Duodenal mucosa (tissue), 2 donors: ENCODE data around the gene PEF1.

Experiments
- H3K27ac ChIP-seq: one replicate; pipeline ENCODE4 v1.7.0; 2013; ENCODE audit warnings: low read depth, low read length
- H3K27me3 ChIP-seq, 2 donors: one replicate each; pipeline ENCODE4 v1.7.0; 2013; ENCODE audit warnings: low read length in 2 of 2, control low read depth in 1 of 2; ENCODE audit not compliant: insufficient read depth in 2 of 2, control insufficient read depth in 1 of 2
- H3K36me3 ChIP-seq, 2 donors: one replicate each; pipeline ENCODE4 v1.7.0; 2013; ENCODE audit warnings: low read length in 2 of 2, control low read depth in 1 of 2; ENCODE audit not compliant: insufficient read depth in 2 of 2, control insufficient read depth in 1 of 2
- H3K4me1 ChIP-seq, 2 donors: one replicate each; pipeline ENCODE4 v1.7.0; 2013; ENCODE audit warnings: low read length in 2 of 2, control low read depth in 1 of 2; ENCODE audit not compliant: insufficient read depth in 2 of 2, control insufficient read depth in 1 of 2
- H3K4me3 ChIP-seq, 2 donors: one replicate each; pipeline ENCODE4 v1.7.0; 2013; ENCODE audit warnings: low read length in 2 of 2, low read depth in 1 of 2
- H3K9ac ChIP-seq, 2 donors: one replicate each; pipeline ENCODE4 v1.7.0; 2013; ENCODE audit warnings: low read length in 2 of 2, low read depth in 1 of 2
- H3K9me3 ChIP-seq, 2 donors: one replicate each; pipeline ENCODE4 v1.7.0; 2013; ENCODE audit warnings: low read length in 2 of 2, control low read depth in 1 of 2; ENCODE audit not compliant: control insufficient read depth in 1 of 2

Gene PEF1

DNA sequence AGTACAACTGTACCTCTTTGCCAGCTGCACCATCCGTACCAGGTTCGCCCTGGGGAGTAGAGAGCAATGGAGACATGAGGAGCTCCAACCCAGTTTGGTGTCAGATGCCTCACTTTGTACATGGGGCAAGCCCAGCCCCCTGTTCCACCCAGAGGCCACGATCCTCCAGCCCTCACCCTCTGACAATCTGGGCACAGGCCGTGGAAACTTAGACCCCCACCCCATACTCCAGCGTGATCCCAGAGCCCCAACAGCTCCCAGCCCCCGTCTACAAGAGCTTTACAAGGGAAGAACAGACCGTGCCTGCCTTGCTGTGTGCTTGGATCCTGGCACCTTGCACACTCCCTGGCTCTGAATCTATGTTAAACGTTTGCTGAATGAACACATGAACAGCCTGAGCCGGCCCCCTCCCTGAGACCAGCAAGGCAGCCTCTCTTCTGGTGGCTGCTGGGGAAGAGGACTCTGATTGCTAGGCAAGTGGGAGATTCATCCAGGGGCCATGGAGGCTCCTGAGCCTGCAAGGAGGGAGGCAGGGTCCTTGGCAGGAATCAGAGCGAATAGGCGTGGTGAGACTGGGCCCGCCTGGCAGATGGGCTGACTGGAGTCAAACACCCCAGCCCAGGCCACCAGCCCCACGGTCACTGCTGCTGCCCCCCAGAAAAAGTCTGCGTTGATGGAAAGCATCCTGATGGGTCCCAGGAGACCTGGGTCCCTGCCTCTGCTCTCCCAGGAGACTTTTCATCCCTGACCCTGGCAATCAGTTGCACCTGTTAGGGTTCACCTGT, 12.5 kb upstream of the PEF1 start:
- Histone ChIP-seq H3K36me3 (peaks cover 0 to 12% of the 10 kb centered on the region in 2 donors), H3K9me3 (no peaks in the 10 kb centered on the region), H3K4me3 (no peak overlapping the region), H3K27ac (no peak overlapping the region), H3K4me1 (no peaks in the 10 kb centered on the region), H3K27me3 (no peaks in the 10 kb centered on the region), H3K9ac (no peak overlapping the region)

DNA sequence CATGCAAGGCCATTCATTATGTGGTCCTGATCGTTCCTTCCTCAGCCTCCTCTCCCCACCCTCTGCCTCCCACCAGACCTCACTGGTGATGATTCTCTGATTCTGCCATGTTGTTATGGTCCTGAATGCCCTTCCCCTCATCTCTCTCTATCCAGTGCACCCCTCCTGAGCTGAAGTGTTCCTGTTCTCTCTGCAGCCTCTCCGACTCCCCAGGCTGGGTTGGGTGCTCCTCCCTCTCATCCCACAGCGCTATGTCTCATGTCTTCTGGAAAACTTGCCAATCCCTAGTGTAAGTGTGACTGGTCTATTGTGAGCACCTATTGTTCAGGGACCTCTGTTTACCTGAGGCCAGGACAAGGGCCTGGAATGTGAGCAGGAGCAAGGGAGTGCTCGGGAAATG, 11.1 kb upstream of the PEF1 start:
- Histone ChIP-seq H3K27ac (no peak overlapping the region), H3K9ac (no peak overlapping the region), H3K4me1 (peaks cover 3 to 8% of the 10 kb centered on the region in 2 donors), H3K4me3 (no peak overlapping the region), H3K36me3 (peaks cover 0 to 12% of the 10 kb centered on the region in 2 donors), H3K27me3 (no peaks in the 10 kb centered on the region), H3K9me3 (no peaks in the 10 kb centered on the region)

DNA sequence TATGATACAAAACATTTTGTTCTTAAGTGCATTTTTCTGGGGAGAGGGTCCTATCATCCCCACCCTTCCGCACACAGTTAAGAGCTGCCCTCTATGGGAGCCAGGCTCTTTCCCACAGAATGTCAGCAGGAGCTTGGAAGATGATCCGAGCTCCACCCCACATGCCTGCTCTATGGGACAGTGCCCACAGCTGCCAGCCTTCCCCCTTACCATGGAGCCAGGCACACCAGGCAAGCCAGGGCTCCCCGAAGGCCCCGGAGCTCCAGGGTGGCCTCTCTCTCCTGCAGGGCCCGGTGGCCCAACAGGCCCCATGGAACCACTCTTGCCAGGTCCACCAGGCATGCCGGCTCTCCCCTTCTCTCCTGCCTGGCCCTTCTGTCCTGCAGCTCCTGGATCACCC, 10.4 kb upstream of the PEF1 start:
- H3K4me3 ChIP-seq: no peak overlapping the region
- no peaks in the 10 kb centered on the region for H3K27me3 ChIP-seq
- peaks cover 0 to 12% of the 10 kb centered on the region in 2 donors for H3K36me3 ChIP-seq
- H3K27ac ChIP-seq: no peak overlapping the region
- H3K4me1 ChIP-seq: peaks cover 3 to 14% of the 10 kb centered on the region in 2 donors
- no peaks in the 10 kb centered on the region for H3K9me3 ChIP-seq
- H3K9ac ChIP-seq: no peak overlapping the region

DNA sequence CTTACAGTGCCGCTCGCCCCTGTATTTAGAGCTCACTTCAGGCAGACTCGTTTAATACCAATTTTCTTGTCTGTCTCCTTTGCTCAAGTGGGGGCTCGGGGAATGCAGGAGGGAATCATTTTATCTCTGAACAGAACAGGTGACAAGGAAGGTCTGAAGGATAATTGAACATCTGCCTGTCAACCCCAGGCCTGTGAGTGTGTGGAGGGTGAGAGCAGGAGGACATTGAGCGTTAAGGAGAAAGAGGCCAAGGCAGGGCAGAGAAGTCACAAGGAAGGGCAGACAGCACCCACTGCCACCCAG, 9.7 kb upstream of the PEF1 start:
- H3K4me1 ChIP-seq: peaks cover 3 to 14% of the 10 kb centered on the region in 2 donors
- peaks cover 0 to 12% of the 10 kb centered on the region in 2 donors for H3K36me3 ChIP-seq
- H3K27me3 ChIP-seq: no peaks in the 10 kb centered on the region
- no peak overlapping the region for H3K9ac ChIP-seq
- no peak overlapping the region for H3K4me3 ChIP-seq
- no peak overlapping the region for H3K27ac ChIP-seq
- no peaks in the 10 kb centered on the region for H3K9me3 ChIP-seq

DNA sequence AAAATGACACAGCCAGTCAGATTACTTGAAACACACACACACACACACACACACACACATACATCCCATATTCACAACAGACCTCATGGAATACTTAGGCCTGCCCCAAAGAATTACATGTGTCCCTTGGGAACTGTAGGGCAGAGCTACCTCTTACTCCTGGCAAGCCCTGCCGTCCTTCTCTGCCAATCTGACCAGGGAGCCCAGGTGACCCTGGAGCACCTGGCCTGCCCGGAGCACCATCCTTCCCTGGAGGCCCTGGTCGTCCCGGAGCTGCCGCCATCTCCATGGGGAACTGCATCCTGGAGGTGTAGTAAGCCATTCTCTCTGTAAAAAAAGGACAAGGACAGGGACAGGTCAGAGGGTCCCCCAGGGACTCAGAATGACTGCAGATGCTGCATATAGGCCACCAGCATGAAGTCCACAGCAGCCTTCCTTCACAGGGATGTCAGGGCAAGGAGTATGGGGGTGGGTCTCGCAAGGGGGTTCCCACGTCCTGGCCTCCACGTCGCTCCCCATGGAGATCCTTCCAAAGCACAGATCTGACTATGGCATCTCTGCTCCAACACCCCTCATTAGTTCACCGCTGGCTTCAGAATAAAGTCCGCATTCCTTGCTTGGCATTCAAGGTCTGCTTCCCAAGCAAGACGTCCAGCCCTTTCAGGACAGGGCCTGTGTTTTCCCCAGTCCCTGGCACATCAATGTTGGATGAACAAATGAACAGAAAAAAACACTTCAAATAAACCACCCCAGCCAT, 9.2 kb upstream of the PEF1 start:
- Histone ChIP-seq H3K27me3 (no peaks in the 10 kb centered on the region), H3K36me3 (peaks cover 0 to 9% of the 10 kb centered on the region in 2 donors), H3K4me1 (peaks cover 3 to 14% of the 10 kb centered on the region in 2 donors), H3K9me3 (no peaks in the 10 kb centered on the region), H3K4me3 (no peak overlapping the region), H3K9ac (no peak overlapping the region), H3K27ac (no peak overlapping the region)

DNA sequence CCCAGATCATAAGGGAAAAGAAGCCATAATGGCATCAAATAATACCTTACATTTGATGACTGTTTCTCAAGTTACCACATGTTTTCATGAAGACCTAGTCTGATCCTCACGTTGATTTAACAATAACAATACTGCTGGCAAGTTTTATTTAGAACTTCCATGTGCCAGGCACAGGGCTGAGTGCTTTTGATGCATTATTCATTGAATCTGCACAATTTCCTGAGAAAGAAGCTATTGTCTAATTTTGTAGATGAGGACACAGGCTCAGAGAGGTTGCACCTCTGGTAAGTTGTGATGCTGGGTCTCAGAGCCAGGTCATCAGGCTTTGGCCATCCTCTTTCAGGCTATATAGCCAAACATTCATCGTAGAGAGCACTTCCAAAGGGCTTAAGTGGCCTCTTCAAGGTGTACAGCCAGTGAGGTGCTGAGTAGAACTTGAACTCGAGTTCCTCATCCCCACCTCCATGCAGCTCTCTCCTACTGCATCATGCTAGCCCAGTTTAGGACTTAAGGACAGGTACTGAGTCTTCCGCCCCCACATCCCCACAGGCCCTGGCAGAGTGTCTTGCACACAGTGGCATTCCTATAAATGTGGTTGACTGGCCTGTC, 8.3 kb upstream of the PEF1 start:
- H3K4me3 ChIP-seq: no peak overlapping the region
- H3K9ac ChIP-seq: no peak overlapping the region

DNA sequence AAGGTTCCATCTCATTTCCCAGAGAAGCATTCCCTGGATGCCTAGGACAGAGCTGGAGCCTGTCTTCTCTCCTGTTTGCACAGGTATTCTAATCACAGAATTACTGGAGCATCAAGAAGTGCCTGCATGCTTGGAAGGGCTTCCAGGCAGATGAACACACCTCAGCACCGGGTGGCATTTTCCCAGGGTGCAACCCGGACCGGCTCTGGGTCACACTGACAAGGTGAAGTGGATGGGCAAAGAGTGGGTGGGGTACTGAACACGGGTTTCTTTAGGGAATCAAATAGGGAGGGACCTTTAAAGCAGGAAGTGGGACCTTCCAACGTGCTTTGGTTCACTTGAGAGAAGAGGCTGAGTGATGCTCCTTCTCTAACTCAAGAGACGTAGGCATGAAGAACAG, 7.1 kb upstream of the PEF1 start:
- no peaks in the 10 kb centered on the region for H3K27me3 ChIP-seq
- no peak overlapping the region for H3K27ac ChIP-seq
- no peak overlapping the region for H3K4me3 ChIP-seq
- H3K4me1 ChIP-seq: peaks cover 3 to 14% of the 10 kb centered on the region in 2 donors
- H3K9me3 ChIP-seq: no peaks in the 10 kb centered on the region
- H3K9ac ChIP-seq: no peak overlapping the region
- H3K36me3 ChIP-seq: peaks cover 0 to 2% of the 10 kb centered on the region in 2 donors

More for the DNA sequence above, 8.3 kb upstream of the PEF1 start:
- H3K9me3 ChIP-seq: no peaks in the 10 kb centered on the region
- H3K4me1 ChIP-seq: peaks cover 3 to 14% of the 10 kb centered on the region in 2 donors
- no peak overlapping the region for H3K27ac ChIP-seq
- peaks cover 0 to 2% of the 10 kb centered on the region in 2 donors for H3K36me3 ChIP-seq
- H3K27me3 ChIP-seq: no peaks in the 10 kb centered on the region

DNA sequence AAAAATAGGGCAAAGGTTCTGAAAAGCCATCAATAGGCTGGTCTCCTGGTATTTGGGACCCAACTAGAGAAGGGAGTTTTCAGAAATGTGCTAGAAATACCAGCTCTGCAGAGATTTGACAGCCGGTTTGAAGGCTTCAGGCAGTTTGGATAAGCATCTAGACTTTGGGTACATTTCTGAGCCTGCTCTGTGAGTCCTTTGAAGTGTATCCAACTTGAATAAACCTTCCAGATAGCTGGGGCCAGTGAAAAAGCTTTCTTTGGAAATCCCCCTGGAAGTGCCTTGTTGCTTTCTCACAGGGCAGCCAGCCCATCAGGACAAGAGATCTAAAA, 6.4 kb upstream of the PEF1 start:
- H3K9ac ChIP-seq: no peak overlapping the region

DNA sequence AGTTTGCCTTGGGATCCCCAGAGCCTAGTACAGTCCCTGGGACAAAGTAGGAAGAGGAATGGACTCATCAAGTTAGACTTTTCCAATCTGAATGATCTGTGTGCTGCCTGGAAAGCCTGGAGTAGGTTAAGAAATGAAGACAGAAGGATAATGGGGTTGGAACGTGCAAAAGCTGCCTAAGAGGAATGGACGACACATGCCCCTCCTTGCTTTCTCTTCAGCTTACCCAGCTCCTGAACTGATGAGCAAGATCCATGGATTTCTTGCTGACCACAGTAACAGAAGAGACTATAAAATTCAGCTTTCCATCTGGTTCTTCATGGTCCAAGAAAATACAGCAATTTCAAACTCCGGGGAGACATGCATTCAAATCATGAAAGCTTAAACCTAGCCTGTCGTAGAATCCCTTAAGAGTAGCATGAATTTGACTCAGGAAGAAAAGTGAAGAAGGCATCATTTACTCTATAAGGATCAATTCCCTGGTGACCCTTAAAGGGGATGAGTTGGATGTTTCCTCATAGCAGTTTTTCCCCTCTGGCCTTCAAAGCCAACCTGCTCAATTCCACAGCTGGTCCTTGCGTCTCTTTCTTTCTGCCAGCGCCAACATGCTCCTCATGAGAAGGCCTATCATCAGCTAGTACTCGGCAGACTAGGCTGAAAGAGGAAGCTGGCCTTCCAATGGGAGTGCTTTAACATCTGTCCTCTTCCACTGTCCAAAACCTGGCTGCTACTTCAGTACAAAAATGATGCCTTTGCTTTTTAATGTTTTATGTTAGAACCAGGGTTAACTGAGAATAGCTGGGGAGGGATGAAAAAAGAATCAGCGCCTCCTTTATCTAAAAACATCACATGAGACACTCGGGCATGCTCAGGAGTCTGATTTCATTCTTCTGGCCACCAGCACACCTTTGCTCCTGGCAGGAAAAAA, 5.7 kb upstream of the PEF1 start:
- Histone ChIP-seq H3K9ac (no peak overlapping the region), H3K36me3 (peaks cover 0 to 2% of the 10 kb centered on the region in 2 donors), H3K4me3 (no peak overlapping the region), H3K27ac (no peak overlapping the region), H3K4me1 (peaks cover 9 to 19% of the 10 kb centered on the region in 2 donors), H3K27me3 (no peaks in the 10 kb centered on the region), H3K9me3 (no peaks in the 10 kb centered on the region)

More for the DNA sequence above, 6.4 kb upstream of the PEF1 start:
- H3K9me3 ChIP-seq: no peaks in the 10 kb centered on the region
- H3K4me3 ChIP-seq: no peak overlapping the region
- peaks cover 3 to 14% of the 10 kb centered on the region in 2 donors for H3K4me1 ChIP-seq
- H3K27me3 ChIP-seq: no peaks in the 10 kb centered on the region
- no peak overlapping the region for H3K27ac ChIP-seq
- H3K36me3 ChIP-seq: peaks cover 0 to 2% of the 10 kb centered on the region in 2 donors
